ENCODE results near the gene PLA2G4A.

PLA2G4A gene

DNA sequence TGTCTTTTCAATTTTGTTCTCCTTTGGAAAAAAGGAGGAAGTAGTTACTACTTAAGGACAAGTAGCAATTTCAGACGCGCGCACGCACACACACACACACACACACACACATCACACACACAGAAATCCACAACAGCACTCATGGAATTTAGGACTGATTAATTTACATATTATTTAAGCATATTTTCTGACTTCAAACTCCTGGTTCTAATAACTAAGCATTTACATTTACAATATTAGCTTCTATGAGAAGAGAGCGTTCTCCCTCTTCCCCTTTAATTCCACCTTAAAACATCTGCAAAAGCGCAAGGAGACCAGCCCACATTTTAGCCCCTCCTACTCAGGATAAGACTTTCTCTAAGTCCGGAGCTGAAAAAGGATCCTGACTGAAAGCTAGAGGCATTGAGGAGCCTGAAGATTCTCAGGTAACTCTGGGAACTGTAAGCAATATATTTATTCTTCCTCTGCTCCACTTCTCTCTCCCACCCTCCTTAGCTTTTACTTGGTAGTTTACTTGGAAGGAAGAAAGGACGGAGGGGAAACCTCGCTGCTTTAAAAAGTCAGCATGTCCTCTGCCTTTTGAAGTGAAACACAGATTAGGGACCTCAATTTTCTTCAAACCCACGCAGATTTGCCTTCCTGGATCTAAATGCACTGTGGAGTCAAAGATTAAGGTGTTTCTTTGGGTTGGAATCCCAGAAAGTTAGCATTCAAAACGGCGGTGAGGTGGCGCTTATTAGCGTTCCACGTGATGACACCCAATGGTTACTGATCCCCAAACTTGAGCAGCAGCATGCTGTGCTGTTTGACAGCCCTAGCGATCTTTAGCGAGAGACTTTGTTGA, at the start of gene PLA2G4A:
Gene PLA2G4A, plus strand, starts transcription at position 339 of the 844 bp plus-strand sequence. CDS start 25,406 bp downstream, outside the sequence.
- no peak for DNase-seq

DNA sequence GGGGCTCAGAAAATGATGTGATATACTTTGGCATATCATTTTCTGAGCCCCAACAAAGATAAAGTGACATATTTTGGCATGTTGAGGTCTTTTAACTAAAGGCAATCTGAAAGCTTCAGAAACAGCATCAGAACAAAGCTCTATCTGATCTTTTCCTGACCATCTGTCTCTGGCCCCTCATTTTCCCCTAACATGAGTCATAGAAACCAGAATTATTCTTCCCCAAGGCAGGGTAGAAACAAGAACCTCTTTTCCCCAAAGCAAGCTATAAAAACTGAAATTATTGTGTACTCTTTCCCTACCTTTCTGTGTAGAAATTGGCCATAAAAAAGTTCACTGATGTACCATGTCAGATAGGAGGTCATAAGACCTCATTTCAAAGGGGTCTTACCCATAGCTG, 48.7 kb upstream of the PLA2G4A start:
- no peak for DNase-seq

DNA sequence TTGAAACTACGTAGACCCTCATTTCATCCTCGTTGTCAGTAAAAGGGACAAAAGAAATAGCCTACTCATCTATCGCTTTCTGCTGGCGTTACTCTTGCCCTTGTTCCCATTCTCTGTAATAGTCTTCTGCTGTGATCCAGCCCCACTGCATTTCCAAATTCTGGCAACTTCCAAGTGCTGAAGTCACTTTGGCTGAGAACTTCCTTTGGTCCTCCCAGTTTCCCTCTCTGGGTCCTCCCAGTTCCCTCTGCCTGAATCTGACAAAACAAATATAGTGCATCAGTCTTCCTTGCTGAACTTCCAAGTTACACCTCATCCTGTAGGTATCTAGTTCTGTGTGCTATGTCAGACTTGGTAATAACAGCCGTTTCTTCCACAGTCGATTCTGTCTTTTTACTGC, 47.0 kb upstream of the PLA2G4A start:
- DNase-seq = no peak

DNA sequence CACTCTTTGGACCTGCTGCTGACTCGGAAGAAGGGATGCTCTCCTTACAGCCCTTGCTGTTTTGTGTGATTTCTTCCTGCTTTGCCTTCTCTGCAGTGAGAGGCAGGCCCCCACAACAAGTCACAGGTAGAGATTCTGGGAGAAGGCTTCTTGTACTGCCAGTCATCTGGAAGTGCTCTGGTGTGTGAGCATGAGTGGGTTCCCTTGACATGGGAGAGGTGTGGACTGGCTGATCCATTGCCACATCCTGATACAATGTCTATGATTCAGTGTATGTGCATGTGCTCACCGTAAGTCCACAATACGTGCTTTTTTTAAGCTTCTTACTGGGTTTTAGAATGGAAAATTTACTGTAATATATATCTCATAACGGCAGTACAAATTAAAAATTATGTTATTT, 46.0 kb upstream of the PLA2G4A start:
- no peak for DNase-seq

DNA sequence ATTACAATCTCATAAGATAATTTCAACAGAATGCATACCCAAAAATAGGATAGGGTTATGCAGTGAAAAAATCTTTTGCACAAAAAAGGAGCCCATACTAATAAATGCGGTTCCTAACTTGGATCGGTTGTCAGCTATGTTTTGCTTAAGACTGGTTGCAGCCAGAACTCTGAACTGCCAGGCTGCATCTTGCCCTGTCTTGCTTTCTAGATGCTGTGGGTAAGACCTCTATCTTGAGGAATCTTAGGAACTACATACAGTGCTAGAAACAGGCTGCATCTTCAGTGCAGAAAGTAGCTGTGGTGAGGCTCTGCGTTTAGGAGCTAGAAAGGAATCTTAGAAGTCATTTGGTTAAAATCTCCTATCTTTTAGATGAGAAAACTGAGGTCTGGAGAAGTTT, 45.6 kb upstream of the PLA2G4A start:
- DNase-seq = no peak

DNA sequence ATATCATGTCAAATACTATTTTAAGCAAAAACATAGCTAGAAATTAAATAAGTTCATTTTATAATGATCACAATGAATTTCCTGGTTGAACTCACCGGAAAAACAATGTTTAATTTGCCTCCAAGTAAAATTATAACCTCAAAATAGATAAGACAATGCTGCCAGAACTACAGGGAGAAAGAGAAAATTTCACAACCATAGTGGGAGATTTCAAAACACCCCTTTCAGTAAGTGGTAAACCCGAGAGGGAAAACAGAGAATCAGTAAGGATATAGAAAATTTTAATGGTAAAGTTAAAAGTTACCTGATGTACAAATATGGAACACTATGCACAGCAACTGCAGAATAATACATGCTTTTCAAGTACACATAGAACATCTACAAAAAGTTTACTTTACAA, 43.2 kb upstream of the PLA2G4A start:
- no peak for DNase-seq

DNA sequence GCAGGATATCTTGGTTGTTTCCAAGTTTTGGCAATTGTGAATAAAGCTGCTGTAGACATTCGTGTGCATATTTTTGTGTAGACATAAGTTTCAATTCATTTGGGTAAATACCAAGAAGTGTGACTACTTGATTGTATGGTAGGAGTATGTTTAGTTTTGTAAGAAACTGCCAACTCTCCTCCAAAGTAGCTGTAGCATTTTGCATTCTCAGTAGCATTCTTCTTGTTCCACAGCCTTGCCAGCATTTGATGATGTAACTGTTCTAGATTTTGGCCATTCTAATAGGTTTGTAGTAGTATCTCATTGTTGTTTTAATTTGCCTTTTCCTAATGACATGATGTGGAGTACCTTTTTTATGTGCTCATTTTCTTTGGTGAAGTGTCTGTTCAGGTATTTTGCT, 38.6 kb upstream of the PLA2G4A start:
- no peak for DNase-seq

DNA sequence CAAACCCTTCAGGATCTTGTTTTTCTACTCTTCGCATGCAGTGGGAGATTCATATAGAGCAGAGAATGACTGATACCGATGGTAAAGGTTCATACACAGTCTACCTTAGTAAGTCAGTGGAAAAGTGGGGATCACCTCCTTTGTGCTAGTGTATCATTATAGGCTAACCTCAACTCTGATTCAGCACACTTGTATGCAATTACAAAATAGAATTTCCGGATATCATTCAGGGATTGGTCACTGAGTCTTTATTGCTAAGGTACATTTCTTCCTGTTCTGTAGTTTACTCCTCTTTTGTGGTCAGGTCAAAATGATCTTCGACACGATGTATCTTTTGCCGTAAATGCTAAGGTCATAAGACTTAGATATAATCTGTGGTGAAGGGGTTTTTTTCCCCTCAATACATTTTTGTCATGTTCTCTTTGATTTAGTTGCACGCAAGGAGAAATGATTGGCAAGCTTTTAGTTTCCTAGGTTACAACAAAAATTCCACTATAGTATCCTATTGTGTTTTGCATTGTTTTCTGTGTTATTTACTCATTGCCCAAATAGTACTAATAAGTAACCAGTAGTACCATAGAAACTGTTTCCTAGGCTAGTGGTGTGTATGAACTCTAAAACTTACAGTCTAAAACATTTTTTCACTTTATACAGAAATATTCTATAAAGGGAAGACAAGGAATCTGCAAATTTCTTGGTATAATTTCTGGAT, 35.7 kb upstream of the PLA2G4A start:
- no peak for DNase-seq

DNA sequence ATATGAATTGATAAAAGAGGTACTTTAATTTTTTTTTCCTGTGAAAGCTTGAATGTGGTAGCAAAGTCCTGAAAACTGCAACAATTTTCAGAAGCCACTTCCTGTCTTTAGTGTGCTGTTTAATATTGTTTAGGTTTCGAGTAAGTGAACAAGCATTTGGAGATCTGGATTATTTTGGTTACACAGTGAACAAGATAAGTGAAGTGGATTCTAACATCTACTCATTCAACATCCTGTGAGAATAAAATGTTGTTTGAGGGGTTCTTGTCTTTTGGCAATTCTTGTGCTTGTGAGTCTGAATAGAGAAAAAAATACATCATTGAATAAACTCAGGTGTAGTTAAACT, 35.2 kb upstream of the PLA2G4A start:
- no peak for DNase-seq

DNA sequence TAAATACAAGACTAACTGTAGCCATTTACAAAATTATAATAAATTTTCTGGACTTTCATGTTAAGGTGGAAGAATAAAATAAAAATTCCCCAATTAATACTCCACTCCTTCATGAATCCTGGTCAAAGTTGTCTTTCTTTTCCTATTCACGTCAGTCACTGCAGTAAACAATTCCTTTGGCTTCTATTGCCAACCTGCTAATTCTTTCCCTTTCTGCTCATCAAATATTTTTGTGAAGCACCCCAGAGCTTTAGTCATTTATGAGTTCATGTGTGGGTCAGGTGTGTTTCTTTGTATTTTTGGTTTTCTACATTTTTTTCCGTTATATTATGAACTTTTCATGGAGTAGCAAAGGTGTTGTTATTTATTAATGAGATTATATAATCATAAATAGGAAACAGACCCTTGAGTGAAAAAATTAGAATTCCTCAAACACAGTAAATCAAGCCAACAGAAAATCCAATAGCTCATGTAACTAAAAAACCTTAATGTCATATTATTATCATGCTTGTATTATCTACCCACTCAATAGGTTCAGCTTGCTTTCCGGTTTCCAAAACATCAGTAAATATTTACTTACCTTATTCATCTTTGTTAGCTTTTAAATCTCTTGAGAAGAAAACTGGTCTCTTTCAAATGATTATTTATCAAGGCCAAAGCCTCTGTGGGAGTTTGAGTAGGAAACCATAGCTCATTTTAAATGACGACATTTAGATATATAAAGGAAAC, 29.6 kb upstream of the PLA2G4A start:
- DNase-seq = no peak

DNA sequence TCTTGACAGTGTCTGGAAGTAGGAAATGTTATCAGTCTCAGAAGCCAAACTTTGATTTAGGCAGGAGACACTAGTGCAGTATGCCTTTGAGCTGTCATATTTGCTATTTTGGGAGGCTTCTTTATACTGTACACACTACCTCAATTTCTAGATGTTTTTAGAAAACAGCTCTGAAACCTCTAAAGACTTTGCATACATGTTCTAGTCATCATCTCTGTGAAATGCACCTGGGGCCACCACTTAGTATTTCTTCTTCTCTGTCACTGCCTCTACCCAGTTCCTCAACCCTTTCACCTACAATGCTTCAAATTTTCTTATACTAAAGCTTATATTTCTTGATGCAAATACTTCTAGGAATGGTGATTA, 29.1 kb upstream of the PLA2G4A start:
- DNase-seq = no peak

DNA sequence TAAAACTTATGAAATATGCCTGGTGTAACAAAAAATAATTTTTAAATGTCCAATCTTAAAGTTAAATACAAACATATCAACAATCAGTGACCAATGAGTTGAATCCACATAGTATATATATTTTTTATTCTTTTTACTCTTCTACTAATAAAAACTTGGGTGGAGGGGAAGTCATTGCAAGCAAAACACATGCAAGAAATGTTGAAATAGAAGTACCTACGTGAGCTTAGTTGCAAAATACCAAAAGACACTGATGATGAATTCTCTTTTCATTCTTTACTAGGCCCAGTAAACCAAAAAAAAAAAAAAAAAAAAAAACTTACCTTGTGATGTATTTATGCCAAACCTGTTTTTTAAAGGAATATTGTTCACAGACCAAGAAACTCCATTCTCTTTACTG, 26.4 kb upstream of the PLA2G4A start:
- no peak for DNase-seq

DNA sequence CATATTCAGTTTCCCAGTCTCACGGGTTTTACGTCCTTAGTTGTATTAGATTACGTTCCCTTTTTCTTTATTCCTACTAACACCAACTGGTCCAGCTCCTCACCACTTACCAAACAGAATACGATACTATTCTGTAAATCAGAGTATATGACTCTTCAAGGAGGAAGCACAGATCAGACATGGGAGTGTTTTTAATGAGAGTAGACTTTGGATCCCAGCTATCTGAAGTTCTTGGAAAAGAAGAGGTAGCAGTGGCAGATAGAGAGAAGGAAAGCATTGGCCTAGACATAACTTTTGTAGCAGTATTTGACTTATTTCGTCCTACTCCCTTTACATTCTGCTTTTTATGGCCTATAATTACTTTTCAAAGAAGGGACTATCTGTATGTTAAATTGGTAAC, 24.1 kb upstream of the PLA2G4A start:
- no peak for DNase-seq

DNA sequence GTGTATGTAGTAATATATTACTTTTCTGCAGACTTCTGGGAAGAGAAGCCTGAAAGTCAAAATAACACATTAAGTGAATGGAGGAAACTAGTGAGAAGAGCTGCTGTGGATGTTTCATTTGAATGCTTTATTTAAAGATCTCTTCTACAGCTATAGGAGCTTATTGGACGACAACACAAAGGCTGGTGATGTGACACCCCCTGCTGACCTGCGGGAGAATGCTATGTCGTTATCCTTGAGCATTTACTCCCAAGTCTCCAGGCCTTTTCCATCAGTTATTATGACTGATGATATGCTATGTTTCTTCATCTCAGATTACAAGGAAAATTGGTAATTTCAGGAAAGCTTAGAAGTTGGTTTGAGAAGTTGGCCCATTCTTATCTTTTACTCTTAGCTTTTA, 22.3 kb upstream of the PLA2G4A start:
- DNase-seq = no peak

DNA sequence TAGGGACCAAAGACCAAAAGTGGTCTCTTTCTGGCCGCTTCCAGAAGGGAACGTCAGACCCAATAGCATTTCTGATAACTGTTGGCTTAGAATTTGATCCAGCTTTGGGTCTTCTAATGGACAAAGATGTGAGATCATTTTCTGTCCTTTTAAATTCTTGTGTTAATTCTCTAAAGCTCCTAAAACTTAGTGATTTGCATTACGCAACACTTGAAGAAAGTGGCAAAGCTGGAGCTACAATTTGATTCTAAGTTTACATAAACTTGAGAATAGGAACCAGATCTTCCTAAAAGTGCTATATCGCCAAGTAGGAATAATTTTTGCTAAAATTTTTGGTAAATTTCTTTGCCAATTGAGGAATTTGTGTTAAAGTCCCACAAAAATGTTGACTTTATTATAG, 21.6 kb upstream of the PLA2G4A start:
- DNase-seq = no peak

DNA sequence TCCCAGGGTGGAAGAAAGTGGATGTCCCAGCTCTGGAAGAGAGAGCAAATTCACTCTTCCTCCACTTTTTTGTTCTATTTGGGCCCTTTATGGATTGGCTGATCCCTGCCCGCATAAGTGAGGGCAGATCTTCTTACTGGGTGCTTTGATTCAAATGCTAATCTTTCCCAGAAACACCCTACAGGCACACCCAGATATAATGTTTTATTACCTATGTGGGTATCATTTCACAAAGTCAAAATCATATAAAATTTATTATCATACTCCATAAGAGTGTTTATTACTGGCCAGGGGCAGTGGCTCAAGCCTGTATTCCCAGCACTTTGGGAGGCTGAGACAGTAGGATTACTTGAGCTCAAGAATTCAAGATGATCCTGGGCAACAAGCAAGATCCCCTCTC, 16.9 kb upstream of the PLA2G4A start:
- no peak for DNase-seq

DNA sequence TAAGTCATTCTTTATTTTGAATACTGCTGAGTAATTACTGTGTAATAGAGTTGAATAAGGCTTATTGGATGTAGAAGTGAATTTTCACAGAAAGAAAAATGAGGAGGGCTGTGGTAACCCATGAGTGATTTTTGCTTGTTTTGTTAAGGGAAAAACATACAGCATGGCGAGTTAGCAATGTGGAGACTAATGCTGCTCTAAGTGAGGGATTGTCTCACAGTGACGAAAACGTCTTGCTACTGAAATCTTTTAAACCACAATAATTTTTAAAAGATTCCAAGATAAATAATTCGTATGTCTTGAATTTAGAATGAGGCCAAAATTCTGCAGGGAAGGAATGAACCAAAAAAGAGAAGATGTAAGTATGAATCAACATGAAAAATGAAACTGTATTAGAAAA, 16.2 kb upstream of the PLA2G4A start:
- no peak for DNase-seq

DNA sequence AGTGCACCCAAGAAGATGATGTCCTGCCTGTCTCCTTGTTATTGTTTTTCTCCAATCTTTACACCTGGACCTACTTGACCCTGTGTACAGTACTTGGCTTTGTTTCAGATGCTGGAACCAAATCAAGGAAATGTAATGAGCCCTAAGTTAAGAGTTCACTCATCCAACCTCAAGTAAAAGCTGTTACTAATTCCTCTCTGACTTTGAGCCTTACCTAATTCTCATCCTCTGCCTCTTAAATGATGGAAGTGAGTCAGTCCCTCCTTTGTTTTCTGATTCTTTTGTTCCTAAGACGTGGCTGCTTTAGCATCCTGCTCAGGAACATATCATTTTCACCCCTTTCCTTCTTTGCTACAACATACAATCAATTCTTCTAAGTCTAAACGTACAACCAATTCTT, 15.3 kb upstream of the PLA2G4A start:
- no peak for DNase-seq

DNA sequence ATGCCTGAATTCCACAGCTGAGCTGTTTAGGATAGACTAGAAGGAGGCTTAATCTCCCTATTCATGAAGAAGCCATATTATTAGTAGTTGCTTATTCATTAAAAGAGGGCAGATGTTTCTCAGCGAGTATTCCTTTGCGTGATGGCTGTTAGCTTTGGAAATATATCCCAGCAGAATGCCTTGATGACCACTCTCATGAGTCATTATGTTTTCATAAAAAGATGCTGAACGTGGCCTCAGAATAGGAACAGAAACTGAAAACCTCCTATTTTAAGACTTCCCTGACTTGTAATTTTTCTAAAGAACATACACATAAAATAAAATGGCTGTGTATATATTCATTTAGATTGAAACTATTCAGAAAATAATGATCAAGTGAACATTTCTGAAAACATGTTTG, 9.6 kb upstream of the PLA2G4A start:
- no peak for DNase-seq

DNA sequence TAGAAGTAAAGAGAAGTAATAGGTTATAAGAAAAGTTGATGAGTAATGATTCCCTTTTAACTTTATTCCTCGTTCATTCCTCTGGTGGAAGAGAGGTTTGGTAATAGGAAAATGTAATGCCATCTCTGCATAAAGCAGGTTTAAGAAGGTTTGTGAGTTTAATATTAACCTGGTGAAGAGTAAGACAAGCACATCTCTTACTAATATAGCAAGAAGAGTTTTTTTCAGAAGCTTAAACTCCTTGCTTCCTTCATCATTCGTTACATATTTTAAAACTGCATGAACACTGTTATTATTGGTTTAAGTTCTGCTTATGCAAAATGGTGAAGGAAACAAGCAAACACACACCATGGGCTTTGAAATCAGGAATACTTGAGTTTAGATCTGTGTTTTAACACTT, 9.2 kb upstream of the PLA2G4A start:
- no peak for DNase-seq

DNA sequence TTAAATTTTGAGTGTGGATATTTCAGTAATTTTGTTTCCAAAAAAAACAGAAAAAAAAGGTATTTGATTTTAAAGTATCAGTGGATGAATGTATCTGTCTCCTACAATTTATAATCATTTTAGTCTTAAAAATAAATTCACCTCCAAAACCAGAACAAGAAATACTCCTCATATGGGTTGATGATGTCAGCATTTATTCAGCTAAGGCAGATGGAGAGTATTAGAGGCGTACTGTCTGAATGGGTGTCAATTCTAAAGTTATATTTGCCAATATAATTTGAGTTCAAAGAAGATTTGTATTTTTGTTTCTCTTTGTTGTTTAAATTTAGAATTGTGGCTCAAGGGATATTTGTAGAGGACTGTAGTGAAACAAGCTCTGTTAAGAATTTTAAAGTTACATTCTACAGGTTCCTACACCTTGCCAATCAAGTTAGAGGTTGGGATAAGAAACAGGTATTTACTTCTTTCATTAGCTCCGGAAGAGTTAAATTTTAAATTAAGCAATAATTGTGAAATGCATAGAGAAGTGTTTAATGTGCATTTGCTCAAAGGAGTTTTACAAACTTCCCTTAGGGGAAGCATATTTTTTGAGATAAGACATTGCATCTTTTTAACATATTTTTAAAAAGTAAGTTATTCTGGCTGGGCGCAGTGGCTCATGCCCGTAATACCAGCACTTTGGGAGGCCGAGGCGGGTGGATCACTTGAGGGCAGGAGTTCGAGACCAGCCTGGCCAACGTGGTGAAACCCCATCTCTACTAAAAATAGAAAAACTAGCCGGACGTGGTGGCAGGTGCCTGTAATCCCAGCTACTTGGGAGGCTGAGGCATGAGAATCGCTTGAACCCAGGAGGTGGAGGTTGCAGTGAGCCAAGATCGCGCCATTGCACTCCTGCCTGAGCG, 1.2 kb downstream of the PLA2G4A start:
- no peak for DNase-seq

DNA sequence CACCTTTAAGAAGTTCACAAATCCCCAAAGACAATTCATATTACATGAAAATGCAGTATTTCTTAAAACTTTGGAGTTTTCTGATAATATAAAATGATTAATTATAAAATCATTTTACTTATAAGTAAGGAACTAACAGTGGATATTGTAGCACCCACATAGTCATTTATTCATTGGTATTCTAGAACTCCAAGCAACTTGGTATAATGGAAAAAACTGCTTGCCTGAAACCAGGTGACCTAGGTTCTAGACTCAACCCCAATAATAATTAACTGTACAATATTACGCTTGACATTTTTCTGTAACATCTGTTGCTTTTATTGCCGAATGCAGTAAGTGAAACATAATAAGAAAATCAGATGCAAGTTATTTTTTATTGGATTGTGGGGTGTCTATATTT, 2.4 kb downstream of the PLA2G4A start:
- DNase-seq = no peak

DNA sequence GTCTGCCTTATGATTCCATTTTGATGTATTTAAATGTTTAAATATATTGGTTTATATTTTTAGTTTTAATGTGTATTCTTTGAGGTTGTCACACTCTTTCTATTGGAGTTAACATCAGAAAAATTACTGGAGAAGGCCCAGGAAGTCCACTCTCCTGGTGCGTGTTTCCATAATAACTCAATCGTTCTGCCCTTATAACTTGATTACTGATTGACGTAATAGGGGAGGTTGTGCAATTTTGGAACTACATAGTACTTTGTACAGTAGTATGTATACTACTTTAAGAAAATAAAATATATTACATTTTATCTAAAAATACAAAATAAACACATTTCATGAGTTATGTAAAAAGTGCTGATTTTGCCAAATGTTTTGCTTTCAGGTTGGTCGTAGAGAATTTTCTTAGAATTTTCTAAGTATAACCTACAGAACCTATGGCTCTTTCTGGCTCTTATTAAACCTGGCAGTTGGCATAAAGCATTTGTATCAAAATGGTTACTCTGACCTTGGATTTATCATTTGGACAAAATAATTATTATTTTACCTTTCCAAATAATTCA, 5.7 kb downstream of the PLA2G4A start:
- no peak for DNase-seq

Measured in NCI-H187 treated with DMSO at 0.1 percent for 48 hours (cell line).